Spleen (tissue), 11 donors: ENCODE measurements around the gene GM2A. TPM values are rescaled to one million over a fixed set of nuclear protein-coding genes. Genes with fewer than 3 reads are reported as not detected.

Experiments used
- DNase-seq: peaks from one replicate; pipeline ENCODE4 v3.0.0-alpha.2; 2020
- H3K27ac ChIP-seq, 8 donors: fragments of 200-600 bp; sonication (generic) in 7 of 8; 1 replicate in 4 of 8; 2 replicates in 4 of 8; pipeline versions ENCODE4 v1.5.0 to v1.8.0; 2016 to 2021; ENCODE audit warnings: inconsistent platforms in 4 of 8, mild to moderate bottlenecking in 4 of 8, moderate library complexity in 1 of 8
- H3K27me3 ChIP-seq, 7 donors: fragments of 200-600 bp; sonication (generic) in 6 of 7; replicated peaks in 1 of 7; 1 replicate in 4 of 7; 2 replicates in 3 of 7; pipeline versions ENCODE4 v1.5.0 to v1.8.0; 2016 to 2021; ENCODE audit warnings: inconsistent platforms in 3 of 7, mild to moderate bottlenecking in 1 of 7
- H3K36me3 ChIP-seq, 6 donors: fragments of 200-600 bp; sonication (generic) in 5 of 6; 1 replicate in 4 of 6; 2 replicates in 2 of 6; pipeline versions ENCODE4 v1.5.0 to v1.8.0; 2016 to 2021; ENCODE audit warnings: inconsistent platforms in 2 of 6
- H3K4me1 ChIP-seq, 6 donors: fragments of 200-600 bp; sonication (generic) in 5 of 6; 1 replicate in 3 of 6; 2 replicates in 3 of 6; pipeline versions ENCODE4 v1.5.0 to v1.8.0; 2016 to 2021; ENCODE audit warnings: inconsistent platforms in 3 of 6
- H3K4me3 ChIP-seq, 8 donors: fragments of 200-600 bp; sonication (generic) in 7 of 8; 1 replicate in 4 of 8; 2 replicates in 4 of 8; pipeline versions ENCODE4 v1.5.0 to v1.8.0; 2016 to 2021; ENCODE audit warnings: inconsistent platforms in 4 of 8, mild to moderate bottlenecking in 4 of 8, moderate library complexity in 2 of 8
- H3K9me3 ChIP-seq, 8 donors: fragments of 200-600 bp; sonication (generic) in 7 of 8; 1 replicate in 4 of 8; 2 replicates in 4 of 8; pipeline versions ENCODE4 v1.5.0 to v1.8.0; 2016 to 2021; ENCODE audit warnings: inconsistent platforms in 4 of 8
- CTCF ChIP-seq, 11 experiments: fragments of 200-600 bp in 7 of 11; fragments of 450-650 bp in 4 of 11; sonication (generic) in 4 of 11; IDR thresholded peaks in 8 of 11; conservative IDR thresholded peaks in 3 of 11; 1 replicate in 7 of 11; 2 replicates in 4 of 11; pipeline versions ENCODE4 v1.4.0 to v1.8.0; 2016 to 2021; ENCODE audit warnings: antibody characterized with exemption in 11 of 11, inconsistent platforms in 4 of 11, mild to moderate bottlenecking in 1 of 11
- POLR2A ChIP-seq, 3 donors: fragments of 450-650 bp; IDR thresholded peaks; one replicate each; pipeline ENCODE4 v1.5.1; 2017; ENCODE audit warnings: antibody characterized with exemption in 3 of 3, mild to moderate bottlenecking in 1 of 3
- POLR2AphosphoS5 ChIP-seq, 3 donors: sonication (generic); formaldehyde crosslinking; IDR thresholded peaks; one replicate each; pipeline ENCODE4 v1.5.1; 2017; ENCODE audit warnings: antibody characterized with exemption in 3 of 3
- WGBS, 5 donors: extraction: QIAGEN DNeasy Blood & Tissue Kit in 3 of 5; methylation state at CpG; one replicate each; pipeline versions ENCODE4 v1.1.5 to v1.1.7; 2013 to 2018; 5-methylcytosine and 5-hydroxymethylcytosine counted together
- intact Hi-C: fragments of 100-400 bp; cut with DNase I; formaldehyde crosslinking; loops from one replicate; pipeline ENCODE4 v1.15.0; 2023; ENCODE audit warnings: low total_unique reads
- polyA plus RNA-seq, 3 donors: library from polyadenylated mRNA; stranded (reverse); fragments of 200-250 nt; gene quantifications; one replicate each; pipeline ENCODE4 v1.2.1, GENCODE V29; 2013
- total RNA-seq, 7 donors: library from RNA; depleted of rRNA in 3 of 7; stranded (reverse); fragments of >200 nt in 3 of 7; fragmentation: NEBNext Ultra II Directional in 4 of 7; extraction: Animal tissue kit (Norgen Biotek cat#: 25700) in 4 of 7; gene quantifications; one replicate each; pipeline versions ENCODE4 v1.1.0 to v1.2.1, GENCODE V29; 2016 to 2021
- donor health status: healthy with polysubstance abuse.
- donor health status: DM: no; HTN: no; CAD: no; lungs with moderate emphysema.
- donor health status: DM: no; HTN: no; CAD: no.
- donor health status: Bipolar disorder and iron deficiency.
- donor health status: healthy.
- donor health status: DM: no; HTN: no; CAD: no.
- donor health status: DM: yes; HTN: yes; CAD: no.

GM2A gene
- total and polyA plus RNA-seq, 10 donors = 31.6 to 95.7 (median 71.4) TPM

- DNase-seq = no peak
- no peak overlapping the region for H3K4me3 ChIP-seq
- no peak for TF ChIP-seq CTCF (IDR thresholded peaks at IDR 0.05 in 8 of 11, conservative IDR thresholded peaks at IDR 0.05 in 3 of 11)
- no peak for TF ChIP-seq POLR2AphosphoS5 (IDR thresholded peaks at IDR 0.05)
- TF ChIP-seq POLR2A (IDR thresholded peaks at IDR 0.05) = no peak
- no peaks in the 10 kb centered on the region for H3K9me3 ChIP-seq
- no peaks in the 10 kb centered on the region for H3K27me3 ChIP-seq
- intact Hi-C loops = no loop called here
- 76 to 92% (median 81%) methylated on average over 5 of the region's 5 CpGs for WGBS, 5 donors
- no peak overlapping the region for H3K27ac ChIP-seq
- H3K36me3 ChIP-seq = no peaks in the 10 kb centered on the region
- peaks cover 10 to 44% (median 27%) of the 10 kb centered on the region in 6 donors for H3K4me1 ChIP-seq
These were observed 3.7 kb upstream of the GM2A start for GRCh38 chr5:151249281-151249680.

- intact Hi-C loops = no loop called here
- no peak for DNase-seq
- Histone ChIP-seq H3K27me3 (no peaks in the 10 kb centered on the region), H3K9me3 (no peaks in the 10 kb centered on the region), H3K27ac (peak overlapping the region in 6 of 8 donors; percentile 51 to 94 (median 87)), H3K36me3 (no peaks in the 10 kb centered on the region), H3K4me1 (peaks cover 18 to 52% (median 39%) of the 10 kb centered on the region in 6 donors), H3K4me3 (peak overlapping the region in 1 of 8 donors; percentile 97)
- WGBS, 5 donors = 72 to 81% (median 81%) methylated on average over 10 of the region's 10 CpGs
- no peak for TF ChIP-seq CTCF (IDR thresholded peaks at IDR 0.05 in 8 of 11, conservative IDR thresholded peaks at IDR 0.05 in 3 of 11)
- no peak for TF ChIP-seq POLR2AphosphoS5 (IDR thresholded peaks at IDR 0.05)
- TF ChIP-seq POLR2A (IDR thresholded peaks at IDR 0.05) = no peak
These were observed 2.5 kb upstream of the GM2A start for GRCh38 chr5:151250346-151251000.

- DNase-seq = no peak
- intact Hi-C loops = no loop called here
- H3K36me3 ChIP-seq = no peaks in the 10 kb centered on the region
- H3K9me3 ChIP-seq = no peaks in the 10 kb centered on the region
- peak overlapping the region in 6 of 8 donors; percentile 51 to 94 (median 87) for H3K27ac ChIP-seq
- no peaks in the 10 kb centered on the region for H3K27me3 ChIP-seq
- WGBS, 5 donors = 72 to 85% (median 75%) methylated on average over 5 of the region's 5 CpGs
- peaks cover 18 to 55% (median 44%) of the 10 kb centered on the region in 6 donors for H3K4me1 ChIP-seq
- TF ChIP-seq POLR2A (IDR thresholded peaks at IDR 0.05) (no peak), POLR2AphosphoS5 (IDR thresholded peaks at IDR 0.05) (no peak), CTCF (IDR thresholded peaks at IDR 0.05 in 8 of 11, conservative IDR thresholded peaks at IDR 0.05 in 3 of 11) (no peak)
- H3K4me3 ChIP-seq = peak overlapping the region in 1 of 8 donors; percentile 97
These were observed 1.9 kb upstream of the GM2A start for GRCh38 chr5:151251001-151251551.

- H3K9me3 ChIP-seq = no peaks in the 10 kb centered on the region
- H3K27me3 ChIP-seq = no peaks in the 10 kb centered on the region
- DNase-seq = no peak
- WGBS, 5 donors = 87 to 94% (median 88%) methylated on average over 4 of the region's 4 CpGs
- TF ChIP-seq POLR2A (IDR thresholded peaks at IDR 0.05) (no peak), CTCF (IDR thresholded peaks at IDR 0.05 in 8 of 11, conservative IDR thresholded peaks at IDR 0.05 in 3 of 11) (no peak), POLR2AphosphoS5 (IDR thresholded peaks at IDR 0.05) (no peak)
- peak overlapping the region in 7 of 8 donors; percentile 80 to 94 (median 85) for H3K27ac ChIP-seq
- intact Hi-C loops = no loop called here
- peak overlapping the region in 1 of 8 donors; percentile 97 for H3K4me3 ChIP-seq
- H3K36me3 ChIP-seq = no peaks in the 10 kb centered on the region
- peaks cover 18 to 61% (median 50%) of the 10 kb centered on the region in 6 donors for H3K4me1 ChIP-seq
These were observed 1.4 kb upstream of the GM2A start for GRCh38 chr5:151251621-151252020.
